CD4-positive, alpha-beta T cell treated with Interleukin-10 for 1 hour (primary cell): ENCODE measurements around the gene ELP1.
A peak's percentile ranks its signal among the peaks of the same experiment; 100 is the strongest.
"Not testable (repeated sequence)": the region's sequence is repeated elsewhere in the genome, so short reads cannot be mapped to it uniquely, and the experiment has no call there.

Source experiments
- DNase-seq: peaks from one replicate; pipeline ENCODE4 v3.0.0-alpha.2; 2020

The ELP1 gene, protein sequence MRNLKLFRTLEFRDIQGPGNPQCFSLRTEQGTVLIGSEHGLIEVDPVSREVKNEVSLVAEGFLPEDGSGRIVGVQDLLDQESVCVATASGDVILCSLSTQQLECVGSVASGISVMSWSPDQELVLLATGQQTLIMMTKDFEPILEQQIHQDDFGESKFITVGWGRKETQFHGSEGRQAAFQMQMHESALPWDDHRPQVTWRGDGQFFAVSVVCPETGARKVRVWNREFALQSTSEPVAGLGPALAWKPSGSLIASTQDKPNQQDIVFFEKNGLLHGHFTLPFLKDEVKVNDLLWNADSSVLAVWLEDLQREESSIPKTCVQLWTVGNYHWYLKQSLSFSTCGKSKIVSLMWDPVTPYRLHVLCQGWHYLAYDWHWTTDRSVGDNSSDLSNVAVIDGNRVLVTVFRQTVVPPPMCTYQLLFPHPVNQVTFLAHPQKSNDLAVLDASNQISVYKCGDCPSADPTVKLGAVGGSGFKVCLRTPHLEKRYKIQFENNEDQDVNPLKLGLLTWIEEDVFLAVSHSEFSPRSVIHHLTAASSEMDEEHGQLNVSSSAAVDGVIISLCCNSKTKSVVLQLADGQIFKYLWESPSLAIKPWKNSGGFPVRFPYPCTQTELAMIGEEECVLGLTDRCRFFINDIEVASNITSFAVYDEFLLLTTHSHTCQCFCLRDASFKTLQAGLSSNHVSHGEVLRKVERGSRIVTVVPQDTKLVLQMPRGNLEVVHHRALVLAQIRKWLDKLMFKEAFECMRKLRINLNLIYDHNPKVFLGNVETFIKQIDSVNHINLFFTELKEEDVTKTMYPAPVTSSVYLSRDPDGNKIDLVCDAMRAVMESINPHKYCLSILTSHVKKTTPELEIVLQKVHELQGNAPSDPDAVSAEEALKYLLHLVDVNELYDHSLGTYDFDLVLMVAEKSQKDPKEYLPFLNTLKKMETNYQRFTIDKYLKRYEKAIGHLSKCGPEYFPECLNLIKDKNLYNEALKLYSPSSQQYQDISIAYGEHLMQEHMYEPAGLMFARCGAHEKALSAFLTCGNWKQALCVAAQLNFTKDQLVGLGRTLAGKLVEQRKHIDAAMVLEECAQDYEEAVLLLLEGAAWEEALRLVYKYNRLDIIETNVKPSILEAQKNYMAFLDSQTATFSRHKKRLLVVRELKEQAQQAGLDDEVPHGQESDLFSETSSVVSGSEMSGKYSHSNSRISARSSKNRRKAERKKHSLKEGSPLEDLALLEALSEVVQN (N-terminal part only)

DNA sequence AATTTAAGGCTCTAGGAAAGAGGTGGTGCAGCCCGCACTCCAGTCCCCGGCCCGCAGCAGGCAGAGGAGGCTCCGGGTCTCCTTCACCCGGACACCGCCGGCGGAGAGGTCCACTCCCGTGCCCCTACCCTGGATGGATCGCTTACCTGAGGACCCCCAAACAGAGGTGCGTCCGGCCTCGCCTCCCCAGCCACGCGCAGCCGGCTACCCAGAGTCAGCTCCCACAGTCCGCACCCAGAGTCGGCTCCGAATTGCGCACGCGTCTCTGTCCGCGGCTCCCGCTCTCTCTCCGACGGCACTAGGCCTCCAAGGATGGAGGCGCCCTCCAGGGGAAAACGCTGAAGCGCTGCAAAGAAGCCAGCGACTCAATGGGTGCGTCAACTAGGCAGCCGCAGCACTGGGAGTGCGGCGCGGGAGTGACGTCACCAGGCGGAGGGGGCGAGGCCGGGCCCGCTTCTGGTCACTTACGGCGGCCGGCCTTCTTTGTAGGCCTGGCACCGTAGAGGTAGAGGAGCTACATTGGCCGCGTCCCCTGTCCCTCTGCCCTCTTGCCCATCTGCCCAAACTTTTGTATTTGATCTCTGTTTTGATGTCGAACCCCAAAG lies at the start of gene ELP1:
Gene ELP1 (minus strand): TSS at position 407 of the 605 bp plus-strand sequence. CDS start 2,978 bp downstream, outside the sequence.
- DNase-seq = peak; percentile 93

DNA sequence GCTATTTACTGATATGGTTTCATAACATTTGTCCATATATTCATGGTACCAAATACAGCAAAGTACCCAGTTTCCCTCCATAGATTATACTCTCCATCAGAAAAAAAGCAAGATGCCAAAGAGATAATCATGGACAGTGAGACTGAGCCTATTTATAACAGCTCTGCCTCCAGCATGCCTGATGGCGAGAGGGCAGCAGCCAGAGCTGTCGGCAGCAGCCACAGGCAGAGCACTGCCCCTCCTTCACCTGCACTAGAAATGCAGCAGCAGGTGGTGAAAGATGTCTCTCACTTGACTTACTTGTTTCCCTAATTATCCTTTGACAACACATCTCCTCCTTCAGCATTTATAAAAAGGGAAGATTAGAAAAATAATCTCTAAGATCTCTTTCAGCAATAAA lies 47.0 kb upstream of the ELP1 start:
- DNase-seq = no peak

DNA sequence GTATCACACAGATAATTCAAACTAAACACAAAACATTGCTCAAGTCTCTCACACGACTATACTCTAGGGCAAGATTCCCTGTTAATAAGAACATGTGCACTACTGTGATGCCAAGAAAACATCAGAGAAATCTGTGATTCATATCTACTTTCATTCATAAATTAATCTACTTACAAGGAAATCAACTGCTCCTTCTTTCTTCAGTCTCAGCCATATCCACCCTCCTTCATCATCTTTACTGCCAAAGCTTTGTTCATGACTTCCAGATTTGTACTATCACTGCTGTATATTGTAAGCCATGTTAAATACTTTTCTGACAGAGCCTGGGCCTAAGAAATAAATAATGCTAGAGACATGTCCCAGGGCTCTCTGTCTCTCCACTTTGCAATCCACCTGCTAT lies 44.3 kb upstream of the ELP1 start:
- DNase-seq = no peak

DNA sequence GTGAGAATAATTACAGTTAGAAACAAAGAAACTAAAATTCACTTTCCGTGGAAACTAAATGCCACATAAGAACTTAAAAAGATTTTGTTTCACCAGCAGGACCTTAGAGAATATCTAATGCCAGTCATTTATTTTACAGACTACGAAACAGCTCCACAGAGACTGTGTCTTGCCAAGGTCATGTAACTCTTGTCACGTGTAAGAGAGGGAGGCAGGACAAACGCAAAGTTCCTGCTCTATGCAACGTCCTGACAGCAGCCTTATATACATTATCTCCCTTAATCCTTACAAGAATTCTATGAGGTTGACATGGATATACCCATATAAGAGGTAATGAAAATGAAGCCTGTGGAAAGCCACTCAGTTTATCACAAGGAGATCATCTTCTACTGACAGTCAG lies 40.0 kb upstream of the ELP1 start:
- DNase-seq = no peak

DNA sequence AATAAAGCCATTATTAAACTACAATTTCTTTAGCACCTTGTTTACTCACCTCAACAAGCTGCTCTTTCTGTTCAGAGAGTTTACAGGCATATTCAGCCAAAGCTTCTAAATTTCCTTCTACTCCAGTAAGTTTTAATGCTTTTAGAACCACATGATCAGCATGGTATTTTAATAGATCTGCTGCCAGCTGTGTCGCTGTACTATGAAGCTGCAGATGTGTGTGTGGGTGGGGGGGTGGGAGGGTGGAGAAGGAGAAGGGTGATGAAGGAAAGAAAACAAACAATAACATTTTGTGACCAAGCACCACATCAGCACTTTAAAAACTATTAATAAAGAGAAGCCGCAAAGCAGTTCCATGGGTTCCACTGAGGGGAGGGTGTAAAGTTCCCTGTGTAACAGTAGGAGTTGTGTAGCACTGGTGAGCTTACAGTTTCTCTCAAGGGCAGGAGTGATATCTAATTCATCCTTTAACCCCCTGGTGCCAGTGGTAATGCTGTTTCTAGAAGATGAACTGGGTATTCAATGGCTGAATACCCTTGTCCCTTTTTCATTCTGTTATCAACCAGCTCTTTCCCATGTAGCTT lies 38.8 kb upstream of the ELP1 start:
- DNase-seq = no peak

DNA sequence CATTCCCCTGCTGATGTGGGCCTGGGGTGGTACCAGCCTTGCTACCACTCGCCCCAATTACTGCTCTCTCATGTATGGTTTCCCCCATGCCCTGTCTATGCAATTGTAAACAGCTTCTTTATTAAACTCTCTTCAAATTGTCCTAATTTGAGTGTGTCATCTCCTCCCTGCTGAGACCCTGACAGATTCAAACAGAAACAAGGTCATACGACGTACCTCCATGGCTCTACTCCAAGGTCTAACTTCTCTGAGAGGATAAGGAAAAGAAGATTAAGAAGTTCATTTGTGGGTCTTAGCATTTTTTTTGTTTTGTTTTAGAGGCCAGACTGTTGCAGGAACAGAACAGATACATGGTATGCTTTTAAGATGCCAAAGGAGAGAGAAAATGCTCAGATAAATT lies 38.3 kb upstream of the ELP1 start:
- no peak for DNase-seq

DNA sequence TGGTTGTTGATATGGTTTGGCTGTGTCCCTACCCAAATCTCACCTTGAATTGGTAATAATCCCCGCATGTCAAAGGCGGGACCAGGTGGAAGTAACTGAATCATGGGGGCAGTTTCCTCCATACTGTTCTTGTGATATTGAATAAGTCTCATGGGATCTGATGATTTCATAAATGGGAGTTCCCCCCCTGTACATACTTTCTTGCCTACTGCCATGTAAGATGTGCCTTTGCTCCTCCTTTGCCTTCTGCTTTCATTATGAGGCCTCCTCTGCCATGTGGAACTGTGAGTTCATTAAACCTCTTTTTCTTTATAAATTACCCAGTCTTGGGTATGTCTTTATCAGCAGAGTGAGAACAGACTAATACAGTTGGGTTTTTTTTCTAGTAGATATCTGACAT lies 37.5 kb upstream of the ELP1 start:
- DNase-seq = not testable (repeated sequence)

DNA sequence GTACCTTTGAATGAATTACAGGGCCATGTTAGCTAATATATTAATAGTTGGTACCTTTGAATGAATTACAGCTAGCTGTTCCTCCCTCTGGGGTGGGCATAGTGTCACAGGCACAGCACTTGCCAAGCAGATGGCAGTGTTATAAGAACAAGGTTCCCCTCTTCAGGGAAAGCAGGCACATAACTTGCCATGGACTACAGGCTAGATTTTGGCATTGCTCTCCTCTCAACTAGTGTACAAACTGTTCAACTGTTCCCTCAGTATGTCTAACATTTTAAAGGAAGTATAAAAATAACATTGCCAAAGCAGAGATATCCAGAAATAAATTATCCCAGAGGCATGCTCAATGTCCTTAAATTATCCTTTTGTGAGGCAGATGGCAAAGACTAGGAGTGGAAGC lies 34.0 kb upstream of the ELP1 start:
- no peak for DNase-seq

DNA sequence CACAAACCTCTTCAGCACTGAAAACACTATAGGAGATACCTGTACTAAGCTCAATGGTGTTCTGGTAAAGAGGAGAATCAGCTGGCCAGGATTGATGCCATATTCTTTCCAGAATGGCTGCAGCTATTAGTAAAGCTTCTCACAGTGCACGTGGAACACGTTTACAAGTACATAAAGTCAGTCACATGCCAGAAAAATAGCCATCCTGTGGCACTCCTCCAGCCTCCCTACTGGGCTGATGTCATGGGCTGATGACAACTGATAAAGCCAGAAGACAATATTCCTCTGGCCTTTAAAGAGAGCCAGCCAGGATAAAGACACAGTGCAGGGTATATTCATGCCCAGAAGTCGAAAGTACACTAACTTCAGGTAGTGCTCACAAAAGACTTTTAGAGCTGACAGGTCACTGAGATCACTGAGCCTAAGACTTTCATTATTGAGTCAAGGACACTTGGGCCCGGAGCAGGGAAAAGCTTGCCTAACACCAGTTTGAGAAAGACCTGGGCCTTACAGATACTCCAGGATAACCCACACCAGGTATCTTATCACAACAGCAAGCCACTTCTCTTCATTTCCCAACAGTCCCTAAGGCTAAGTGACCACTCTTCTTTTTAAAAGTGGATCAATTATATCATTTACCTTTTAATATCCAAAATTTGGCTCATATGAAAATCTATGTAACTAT lies 29.7 kb upstream of the ELP1 start:
- no peak for DNase-seq

DNA sequence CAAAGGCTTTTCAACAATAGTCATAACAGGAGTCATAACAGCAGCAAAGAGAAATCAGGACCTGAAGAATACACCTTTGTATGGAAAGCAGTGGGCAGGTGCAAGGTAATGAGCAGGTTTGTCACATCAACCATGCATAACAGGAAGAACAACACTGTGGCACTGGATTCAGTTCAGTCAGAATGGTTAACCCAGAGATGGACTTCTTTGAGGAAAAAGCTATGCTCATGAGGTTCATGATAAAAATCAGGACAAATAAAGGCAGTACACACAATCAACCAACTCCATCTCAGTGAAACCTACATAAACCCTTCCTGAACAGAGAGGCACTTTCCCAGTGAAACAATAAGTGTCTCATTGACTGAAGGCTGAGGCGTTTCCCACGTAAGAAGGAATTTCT lies 27.2 kb upstream of the ELP1 start:
- DNase-seq = no peak

DNA sequence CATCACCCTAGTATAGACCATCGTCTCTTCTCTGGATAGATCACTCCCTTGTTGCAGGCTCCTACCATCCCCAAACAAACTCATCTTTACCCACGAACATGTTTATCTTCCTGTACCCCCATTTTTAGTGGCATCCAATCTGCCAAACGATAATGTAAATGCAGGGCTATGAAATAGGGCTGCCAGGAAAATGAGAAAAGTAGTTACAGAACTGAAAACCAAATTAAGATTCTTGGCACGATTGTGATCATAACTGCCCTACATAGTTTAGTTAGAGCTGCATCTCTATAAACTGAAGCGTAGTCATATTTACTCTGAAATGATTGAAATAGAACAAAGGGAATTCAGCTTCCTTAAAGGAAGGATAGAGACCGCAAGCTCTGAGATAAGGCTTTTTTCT lies 26.4 kb upstream of the ELP1 start:
- DNase-seq = no peak

DNA sequence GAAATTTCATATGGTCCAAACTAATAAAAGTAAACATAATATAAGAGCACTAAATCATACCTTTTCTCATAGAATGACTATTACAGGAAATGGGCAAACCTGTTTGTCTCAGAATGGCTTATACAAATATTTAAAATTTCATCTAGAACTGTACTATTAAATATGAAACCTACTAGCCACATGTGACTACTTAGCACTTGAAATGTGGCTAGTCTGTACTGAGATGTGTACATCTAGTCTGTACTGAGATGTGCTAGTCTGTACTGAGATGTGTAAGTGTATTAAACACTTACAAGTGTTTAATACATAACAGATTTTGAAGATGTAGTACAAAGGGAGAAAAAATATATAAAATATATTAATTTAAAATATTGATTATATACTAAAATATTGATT lies 22.7 kb upstream of the ELP1 start:
- no peak for DNase-seq

DNA sequence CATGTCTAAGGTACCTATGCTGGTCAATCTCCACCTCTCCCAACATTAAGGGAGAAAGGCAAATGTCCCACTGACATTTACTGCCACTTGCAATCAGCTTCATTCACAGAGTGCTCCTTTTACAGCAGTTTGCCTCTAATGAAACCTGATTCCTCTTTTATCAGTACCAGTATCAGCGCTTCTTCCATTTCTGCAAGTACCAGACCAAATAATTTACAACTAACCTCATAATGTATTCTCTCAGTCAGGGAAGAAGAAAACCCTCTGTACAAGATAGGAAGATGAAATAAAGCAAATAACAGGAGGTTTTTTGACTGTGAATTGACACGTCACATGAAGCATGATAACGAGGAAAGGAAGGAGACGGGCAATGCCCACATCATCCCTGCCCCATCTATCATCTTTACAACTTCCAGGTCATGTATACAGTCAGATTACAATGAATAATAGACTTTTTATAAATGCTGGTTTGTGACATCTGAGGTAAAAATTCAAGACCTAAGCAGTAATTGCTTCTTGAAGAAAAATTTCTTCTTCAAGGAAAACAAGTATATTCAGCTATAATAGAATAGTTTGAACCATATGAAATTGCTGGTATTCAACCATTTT lies 22.2 kb upstream of the ELP1 start:
- DNase-seq = no peak

DNA sequence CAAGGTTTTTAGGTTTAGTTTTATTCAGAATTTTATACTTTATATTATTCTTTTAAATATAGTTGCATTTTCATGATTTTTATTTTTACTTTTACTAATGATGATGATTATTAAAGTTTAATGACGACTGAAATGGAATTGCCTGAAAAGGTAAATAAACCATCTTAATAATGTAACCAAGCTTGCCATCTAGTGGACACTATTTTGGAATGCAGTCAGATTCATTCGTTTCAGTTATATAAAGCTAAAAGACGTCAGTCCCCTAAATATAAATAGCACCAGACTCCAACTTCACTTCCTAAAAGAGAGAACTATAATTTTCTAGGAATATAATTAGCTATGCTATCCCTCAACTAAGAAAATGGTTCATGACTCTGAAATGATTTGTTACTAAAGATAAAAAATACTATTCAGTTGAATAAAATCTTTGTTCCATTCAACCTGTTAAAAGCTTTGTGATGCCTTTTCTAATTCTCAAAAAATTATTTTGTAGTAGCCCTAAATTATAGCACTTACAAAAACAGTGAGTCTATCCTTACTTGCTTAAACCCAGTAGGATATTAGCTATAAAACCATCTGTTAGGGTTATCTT lies 20.2 kb upstream of the ELP1 start:
- DNase-seq = peak; percentile 48

DNA sequence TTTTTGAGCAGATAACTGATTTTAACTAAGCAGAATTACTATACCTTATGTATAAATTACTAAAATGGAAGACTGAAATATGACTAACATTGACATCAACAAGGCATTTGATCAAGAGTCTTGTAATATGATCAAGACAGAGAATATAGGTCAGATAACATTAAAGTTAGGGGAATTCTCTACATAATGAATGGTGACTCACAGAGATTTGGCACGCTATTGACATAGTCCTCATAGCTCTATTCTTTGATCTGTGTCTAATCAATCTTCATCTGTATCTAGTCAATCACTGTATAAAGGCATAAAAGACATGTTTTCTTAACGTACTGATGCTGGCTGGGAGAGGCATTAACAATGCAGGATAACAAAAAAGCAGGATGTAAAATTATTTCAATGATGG lies 17.7 kb upstream of the ELP1 start:
- DNase-seq = no peak

DNA sequence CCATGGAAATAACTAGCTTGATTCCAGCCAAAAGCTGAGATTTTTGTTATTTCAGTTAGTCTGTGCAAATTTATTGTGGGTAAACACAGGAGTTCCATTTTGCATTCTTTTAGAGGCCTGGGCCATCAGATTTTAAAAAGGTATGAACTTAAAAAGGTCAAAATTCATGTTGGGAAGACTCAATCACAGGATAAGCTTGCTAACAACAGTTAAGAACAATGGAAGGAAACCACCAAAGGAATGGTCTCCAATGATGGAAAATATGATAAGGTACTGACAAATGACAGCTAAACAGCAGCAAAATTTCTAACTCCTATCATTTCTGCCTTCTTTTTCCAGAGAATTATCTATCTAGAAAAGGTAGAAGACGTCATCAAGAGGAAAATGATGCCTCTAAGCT lies 16.2 kb upstream of the ELP1 start:
- no peak for DNase-seq

DNA sequence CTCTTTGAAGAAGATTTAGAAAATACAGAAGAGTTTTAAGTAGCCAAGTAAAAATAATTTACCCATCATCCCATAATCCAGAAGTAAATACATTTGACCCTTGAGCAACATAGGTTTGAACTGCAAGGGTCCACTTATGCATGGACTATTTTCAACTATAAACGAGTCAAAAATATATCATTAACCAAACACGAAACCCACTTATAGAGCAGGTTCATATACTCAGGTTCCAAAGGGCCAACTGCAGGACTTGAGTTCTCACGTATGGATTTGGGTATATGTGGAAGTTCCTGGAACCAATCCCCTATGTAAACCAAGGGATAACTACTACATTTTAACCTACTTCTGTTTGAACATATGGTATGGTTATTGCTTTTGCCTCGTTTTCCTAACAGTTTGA lies 6.1 kb upstream of the ELP1 start:
- no peak for DNase-seq

DNA sequence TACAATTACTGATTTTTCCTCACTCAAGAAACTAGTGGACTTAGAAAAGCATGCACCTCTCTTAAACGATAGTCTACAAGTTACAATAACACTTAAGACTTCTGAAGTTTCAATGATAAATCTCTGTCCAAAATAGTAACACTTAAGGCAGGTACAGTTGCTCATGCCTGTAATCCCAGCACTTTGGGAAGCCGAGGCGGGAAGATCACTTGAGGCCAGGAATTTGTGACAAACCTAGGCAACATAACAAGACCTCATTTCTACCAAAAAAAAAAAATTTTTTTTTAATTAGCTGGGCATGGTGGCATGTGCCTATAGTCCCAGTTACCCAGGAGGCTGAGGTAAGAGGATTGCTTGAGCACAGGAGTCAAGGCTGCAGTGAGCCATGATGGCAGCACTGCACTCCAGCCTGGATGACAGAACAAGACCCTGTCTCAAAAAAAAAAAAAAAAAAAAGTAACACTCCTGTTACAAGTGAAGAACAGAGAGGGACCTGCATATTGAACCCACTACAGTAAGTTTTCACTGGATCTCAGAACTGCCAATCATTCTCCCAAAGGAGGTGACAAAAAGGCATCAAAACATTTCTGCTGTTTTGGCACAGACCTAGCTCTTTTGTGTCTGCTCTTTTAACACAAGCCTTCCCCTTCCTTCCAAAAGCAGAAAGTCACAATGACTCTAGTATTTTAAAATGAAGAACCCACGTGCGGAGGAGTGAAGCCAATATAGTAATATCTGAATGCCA lies 3.8 kb upstream of the ELP1 start:
- DNase-seq = no peak

DNA sequence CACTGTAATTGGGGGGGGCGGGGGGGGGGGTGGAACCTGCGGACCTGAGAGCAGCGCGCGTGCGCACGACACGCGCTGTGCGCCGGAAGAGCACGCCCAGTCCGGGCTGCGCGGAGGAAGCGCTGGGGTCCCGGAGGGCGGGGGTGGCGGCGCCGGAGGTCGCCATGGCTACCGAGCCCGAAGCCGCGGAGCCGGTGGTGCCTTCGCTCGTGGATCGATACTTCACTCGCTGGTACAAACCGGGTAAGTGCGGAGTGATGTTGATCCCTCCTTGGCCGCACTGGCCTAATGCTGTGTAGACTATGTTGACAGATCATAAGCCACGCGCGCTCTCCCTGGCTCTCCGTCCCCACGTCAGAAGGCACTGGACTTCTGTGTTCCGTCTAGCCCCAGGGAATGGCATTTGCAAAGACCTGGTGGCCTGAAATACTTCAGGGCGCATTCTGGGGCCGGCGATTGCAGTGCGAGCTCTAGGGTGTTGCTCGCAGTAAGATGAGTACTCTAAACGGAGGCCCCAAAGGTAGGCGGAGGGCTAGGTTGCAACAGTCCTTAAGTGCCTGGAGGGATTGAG lies 484 bp upstream of the ELP1 start, which contains the start of gene ABITRAM:
Gene ABITRAM (plus strand): TSS at position 78 of the 571 bp plus-strand sequence. CDS start 87 bp downstream, at position 165.
- peak; percentile 85 for DNase-seq

DNA sequence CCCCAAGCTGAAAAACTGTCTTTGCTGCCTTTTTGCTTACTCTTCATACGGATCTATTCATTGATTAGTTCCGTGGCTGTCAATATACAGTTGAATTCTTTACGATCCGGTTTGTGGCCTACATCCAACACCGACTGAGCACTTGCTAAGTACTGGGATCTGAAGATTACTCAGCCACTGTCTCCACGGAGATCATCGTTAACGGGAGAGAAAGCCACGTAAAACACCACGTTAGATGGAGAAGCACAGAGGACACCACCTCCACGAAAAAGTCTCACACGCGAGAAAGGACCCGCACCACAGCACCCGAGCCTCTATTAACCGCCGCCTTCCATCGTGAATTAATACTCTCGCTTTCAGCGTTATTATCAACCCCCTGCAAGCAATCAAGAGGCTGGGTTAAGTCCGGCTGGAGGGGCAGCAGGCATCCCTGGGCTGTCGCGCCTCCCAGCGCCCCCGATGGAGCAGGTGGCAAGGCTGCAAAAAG lies 650 bp downstream of the ELP1 start:
- DNase-seq = no peak
